ENCODE results near the gene ZBTB46.

DNA sequence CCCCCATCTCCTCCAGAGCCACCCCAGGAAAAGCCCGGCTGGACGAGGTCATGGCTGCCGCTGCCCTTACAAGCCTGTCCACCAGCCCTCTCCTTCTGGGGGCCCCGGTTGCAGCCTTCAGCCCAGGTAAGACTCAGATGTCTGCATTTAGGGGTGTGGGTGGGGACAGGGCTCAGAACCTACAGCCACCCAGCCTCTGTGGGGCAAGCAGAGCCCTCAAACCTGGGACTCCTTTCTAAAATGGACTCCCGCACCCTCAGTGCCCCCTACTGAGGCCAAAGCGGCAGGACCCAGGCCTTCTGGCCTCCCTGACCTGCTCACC lies 89.7 kb downstream of the ZBTB46 start:
- TF ChIP-seq, protein P1, sequence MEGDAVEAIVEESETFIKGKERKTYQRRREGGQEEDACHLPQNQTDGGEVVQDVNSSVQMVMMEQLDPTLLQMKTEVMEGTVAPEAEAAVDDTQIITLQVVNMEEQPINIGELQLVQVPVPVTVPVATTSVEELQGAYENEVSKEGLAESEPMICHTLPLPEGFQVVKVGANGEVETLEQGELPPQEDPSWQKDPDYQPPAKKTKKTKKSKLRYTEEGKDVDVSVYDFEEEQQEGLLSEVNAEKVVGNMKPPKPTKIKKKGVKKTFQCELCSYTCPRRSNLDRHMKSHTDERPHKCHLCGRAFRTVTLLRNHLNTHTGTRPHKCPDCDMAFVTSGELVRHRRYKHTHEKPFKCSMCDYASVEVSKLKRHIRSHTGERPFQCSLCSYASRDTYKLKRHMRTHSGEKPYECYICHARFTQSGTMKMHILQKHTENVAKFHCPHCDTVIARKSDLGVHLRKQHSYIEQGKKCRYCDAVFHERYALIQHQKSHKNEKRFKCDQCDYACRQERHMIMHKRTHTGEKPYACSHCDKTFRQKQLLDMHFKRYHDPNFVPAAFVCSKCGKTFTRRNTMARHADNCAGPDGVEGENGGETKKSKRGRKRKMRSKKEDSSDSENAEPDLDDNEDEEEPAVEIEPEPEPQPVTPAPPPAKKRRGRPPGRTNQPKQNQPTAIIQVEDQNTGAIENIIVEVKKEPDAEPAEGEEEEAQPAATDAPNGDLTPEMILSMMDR (IDR thresholded peaks at IDR 0.05) = no peak
- TF ChIP-seq POLR2AphosphoS5 (IDR thresholded peaks at IDR 0.05) = no peak
